Measurements from ENCODE around the gene BRPF3.

The BRPF3 gene

DNA sequence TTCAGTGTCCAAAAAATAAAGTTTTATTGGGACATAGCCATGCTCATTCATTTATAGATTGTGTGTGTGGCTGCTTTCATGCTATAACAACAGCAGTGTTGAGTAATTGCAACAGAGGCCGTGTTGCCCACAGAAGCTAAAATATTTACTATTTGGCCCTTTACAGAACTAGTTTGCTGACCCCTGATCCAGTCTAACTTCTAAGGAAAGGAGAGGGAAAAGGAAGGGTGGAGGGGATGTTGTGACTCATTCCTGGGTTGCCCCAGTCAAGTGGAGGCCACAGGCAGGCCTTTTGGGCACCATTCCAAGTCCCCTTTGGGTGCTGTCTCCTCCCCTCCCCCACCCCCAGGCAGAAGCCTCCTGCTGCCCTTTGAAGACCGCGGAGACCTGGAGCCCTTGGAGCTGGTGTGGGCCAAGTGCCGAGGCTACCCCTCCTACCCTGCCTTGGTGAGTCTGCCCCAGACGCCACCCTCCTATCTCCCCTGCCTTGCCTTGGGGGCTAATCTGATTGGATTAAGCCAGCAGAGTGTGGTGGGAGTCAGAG is 28.4 kb downstream of the BRPF3 start (continued):
- TF ChIP-seq, protein P1, sequence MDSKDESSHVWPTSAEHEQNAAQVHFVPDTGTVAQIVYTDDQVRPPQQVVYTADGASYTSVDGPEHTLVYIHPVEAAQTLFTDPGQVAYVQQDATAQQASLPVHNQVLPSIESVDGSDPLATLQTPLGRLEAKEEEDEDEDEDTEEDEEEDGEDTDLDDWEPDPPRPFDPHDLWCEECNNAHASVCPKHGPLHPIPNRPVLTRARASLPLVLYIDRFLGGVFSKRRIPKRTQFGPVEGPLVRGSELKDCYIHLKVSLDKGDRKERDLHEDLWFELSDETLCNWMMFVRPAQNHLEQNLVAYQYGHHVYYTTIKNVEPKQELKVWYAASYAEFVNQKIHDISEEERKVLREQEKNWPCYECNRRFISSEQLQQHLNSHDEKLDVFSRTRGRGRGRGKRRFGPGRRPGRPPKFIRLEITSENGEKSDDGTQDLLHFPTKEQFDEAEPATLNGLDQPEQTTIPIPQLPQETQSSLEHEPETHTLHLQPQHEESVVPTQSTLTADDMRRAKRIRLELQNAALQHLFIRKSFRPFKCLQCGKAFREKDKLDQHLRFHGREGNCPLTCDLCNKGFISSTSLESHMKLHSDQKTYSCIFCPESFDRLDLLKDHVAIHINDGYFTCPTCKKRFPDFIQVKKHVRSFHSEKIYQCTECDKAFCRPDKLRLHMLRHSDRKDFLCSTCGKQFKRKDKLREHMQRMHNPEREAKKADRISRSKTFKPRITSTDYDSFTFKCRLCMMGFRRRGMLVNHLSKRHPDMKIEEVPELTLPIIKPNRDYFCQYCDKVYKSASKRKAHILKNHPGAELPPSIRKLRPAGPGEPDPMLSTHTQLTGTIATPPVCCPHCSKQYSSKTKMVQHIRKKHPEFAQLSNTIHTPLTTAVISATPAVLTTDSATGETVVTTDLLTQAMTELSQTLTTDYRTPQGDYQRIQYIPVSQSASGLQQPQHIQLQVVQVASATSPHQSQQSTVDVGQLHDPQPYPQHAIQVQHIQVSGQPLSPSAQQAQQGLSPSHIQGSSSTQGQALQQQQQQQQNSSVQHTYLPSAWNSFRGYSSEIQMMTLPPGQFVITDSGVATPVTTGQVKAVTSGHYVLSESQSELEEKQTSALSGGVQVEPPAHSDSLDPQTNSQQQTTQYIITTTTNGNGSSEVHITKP (tag by site-specific recombination; IDR thresholded peaks at IDR 0.05) = peak; percentile 74
- TF ChIP-seq GFI1B (tag by site-specific recombination; IDR thresholded peaks at IDR 0.05) (no peak), GLIS2 (tag by site-specific recombination; IDR thresholded peaks at IDR 0.05) (peak; percentile 74), HOXA7 (CRISPR knock-in tag; IDR thresholded peaks at IDR 0.05; ENCODE audit: borderline replicate concordance) (no peak)

DNA sequence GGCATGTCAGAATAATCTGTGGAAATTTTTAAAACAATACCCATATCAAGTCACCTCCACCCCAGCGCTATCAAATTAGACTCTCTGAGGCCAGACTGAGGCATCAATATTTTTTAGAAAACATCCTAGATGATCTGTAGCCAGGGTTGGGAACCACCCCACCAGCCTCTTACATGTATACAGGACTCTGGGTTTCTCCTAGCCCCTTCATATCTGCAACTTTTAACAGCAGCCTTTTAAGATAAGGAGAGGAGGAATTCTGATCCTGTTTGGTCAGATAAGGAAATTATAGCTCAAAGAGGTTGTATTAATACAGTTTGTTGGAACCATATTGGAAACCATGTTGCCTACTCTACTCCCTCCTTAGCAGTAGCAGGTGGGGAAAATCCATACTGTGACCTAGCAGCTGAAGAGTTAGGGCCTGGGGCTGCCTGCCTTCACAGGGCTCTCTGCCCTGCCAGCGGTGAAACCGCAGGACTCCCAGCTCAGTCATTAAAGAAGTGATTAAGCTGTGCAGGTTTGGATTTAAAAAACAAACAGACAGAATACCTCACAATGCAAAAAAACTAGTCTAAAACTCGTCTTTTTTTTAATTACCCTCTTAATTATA is 30.0 kb downstream of the BRPF3 start:
- ChIA-PET CTCF (interaction anchor here (0.6 to 2.1 kb wide), 3 partner anchors 16 to 114 kb away, joined by 3 to 11 read pairs (median 5); no protein-coding TSS in a partner anchor), POLR2A (no interaction called here)
- H3K36me3 ChIP-seq (ENCODE audit: control insufficient read depth in 2 of 2, insufficient read depth in 1 of 2, low read length in 2 of 2) = peaks cover 15 to 81% of the 10 kb centered on the region in 2 experiments
- H3K27ac ChIP-seq (ENCODE audit: extremely low read depth, low read depth, low read length) = 0 out of 2 replicates have a peak overlapping the region, but pooled peaks have one; percentile 3
- no peak overlapping the region for H3K4me3 ChIP-seq (ENCODE audit: low read depth, low read length)
- TF ChIP-seq OSR2 (tag by site-specific recombination; IDR thresholded peaks at IDR 0.05) = peak; percentile 64; the same call in 1 of the 2 replicates
- TF ChIP-seq SCRT1 (tag by site-specific recombination; IDR thresholded peaks at IDR 0.05; ENCODE audit: borderline replicate concordance) = no peak
- peak; percentile 39; the same call in 1 of the 2 replicates for TF ChIP-seq PRDM6 (tag by site-specific recombination; IDR thresholded peaks at IDR 0.05)
- peak; percentile 70; the same call in 1 of the 2 replicates for TF ChIP-seq ZNF10 (tag by site-specific recombination; IDR thresholded peaks at IDR 0.05)
- TF ChIP-seq SALL2 (tag by site-specific recombination; IDR thresholded peaks at IDR 0.05; ENCODE audit: borderline replicate concordance) = no peak
- TF ChIP-seq ZIC2 (tag by site-specific recombination; IDR thresholded peaks at IDR 0.05) = peak; percentile 75
- TF ChIP-seq, protein P2, sequence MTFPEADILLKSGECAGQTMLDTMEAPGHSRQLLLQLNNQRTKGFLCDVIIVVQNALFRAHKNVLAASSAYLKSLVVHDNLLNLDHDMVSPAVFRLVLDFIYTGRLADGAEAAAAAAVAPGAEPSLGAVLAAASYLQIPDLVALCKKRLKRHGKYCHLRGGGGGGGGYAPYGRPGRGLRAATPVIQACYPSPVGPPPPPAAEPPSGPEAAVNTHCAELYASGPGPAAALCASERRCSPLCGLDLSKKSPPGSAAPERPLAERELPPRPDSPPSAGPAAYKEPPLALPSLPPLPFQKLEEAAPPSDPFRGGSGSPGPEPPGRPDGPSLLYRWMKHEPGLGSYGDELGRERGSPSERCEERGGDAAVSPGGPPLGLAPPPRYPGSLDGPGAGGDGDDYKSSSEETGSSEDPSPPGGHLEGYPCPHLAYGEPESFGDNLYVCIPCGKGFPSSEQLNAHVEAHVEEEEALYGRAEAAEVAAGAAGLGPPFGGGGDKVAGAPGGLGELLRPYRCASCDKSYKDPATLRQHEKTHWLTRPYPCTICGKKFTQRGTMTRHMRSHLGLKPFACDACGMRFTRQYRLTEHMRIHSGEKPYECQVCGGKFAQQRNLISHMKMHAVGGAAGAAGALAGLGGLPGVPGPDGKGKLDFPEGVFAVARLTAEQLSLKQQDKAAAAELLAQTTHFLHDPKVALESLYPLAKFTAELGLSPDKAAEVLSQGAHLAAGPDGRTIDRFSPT (tag by site-specific recombination; IDR thresholded peaks at IDR 0.05) = no peak
- TF ChIP-seq FEZF1 (tag by site-specific recombination; IDR thresholded peaks at IDR 0.05) = peak; percentile 11; the same call in 1 of the 2 replicates
- no peak for TF ChIP-seq ZNF426 (tag by site-specific recombination; IDR thresholded peaks at IDR 0.05)
- TF ChIP-seq, protein P1 (tag by site-specific recombination; IDR thresholded peaks at IDR 0.05) = peak; percentile 67
- TF ChIP-seq ZNF747 (tag by site-specific recombination; IDR thresholded peaks at IDR 0.05) = no peak
- TF ChIP-seq WT1 (tag by site-specific recombination; IDR thresholded peaks at IDR 0.05) = peak; percentile 38; the same call in 1 of the 2 replicates
- H3K9me3 ChIP-seq (ENCODE audit: control insufficient read depth, insufficient read depth, low read depth, low read length) = no peaks in the 10 kb centered on the region
- peaks cover 33% of the 10 kb centered on the region for H3K4me1 ChIP-seq (ENCODE audit: control insufficient read depth, insufficient read depth, low read length)

All from HEK293 (cell line).